ENCODE results near the gene EVX2.
A peak's percentile ranks its signal among the peaks of the same experiment; 100 is the strongest.

Gene EVX2

DNA sequence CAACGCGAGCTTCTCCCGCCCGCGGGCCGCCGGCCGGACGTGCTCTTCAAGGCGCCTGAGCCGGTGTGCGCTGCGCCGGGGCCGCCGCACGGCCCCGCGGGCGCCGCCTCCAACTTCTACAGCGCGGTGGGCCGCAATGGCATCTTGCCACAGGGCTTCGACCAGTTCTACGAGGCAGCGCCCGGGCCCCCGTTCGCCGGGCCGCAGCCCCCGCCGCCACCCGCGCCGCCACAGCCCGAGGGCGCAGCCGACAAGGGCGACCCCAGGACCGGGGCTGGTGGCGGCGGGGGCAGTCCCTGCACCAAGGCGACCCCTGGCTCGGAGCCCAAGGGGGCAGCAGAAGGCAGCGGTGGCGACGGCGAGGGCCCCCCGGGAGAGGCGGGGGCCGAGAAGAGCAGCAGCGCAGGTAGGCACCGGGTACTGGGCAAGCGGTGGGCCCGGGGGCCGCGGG lies 24.0 kb upstream of the EVX2 start:
- no peak for DNase-seq (ENCODE audit: low read depth in 2 of 2, low spot score in 1 of 2)

DNA sequence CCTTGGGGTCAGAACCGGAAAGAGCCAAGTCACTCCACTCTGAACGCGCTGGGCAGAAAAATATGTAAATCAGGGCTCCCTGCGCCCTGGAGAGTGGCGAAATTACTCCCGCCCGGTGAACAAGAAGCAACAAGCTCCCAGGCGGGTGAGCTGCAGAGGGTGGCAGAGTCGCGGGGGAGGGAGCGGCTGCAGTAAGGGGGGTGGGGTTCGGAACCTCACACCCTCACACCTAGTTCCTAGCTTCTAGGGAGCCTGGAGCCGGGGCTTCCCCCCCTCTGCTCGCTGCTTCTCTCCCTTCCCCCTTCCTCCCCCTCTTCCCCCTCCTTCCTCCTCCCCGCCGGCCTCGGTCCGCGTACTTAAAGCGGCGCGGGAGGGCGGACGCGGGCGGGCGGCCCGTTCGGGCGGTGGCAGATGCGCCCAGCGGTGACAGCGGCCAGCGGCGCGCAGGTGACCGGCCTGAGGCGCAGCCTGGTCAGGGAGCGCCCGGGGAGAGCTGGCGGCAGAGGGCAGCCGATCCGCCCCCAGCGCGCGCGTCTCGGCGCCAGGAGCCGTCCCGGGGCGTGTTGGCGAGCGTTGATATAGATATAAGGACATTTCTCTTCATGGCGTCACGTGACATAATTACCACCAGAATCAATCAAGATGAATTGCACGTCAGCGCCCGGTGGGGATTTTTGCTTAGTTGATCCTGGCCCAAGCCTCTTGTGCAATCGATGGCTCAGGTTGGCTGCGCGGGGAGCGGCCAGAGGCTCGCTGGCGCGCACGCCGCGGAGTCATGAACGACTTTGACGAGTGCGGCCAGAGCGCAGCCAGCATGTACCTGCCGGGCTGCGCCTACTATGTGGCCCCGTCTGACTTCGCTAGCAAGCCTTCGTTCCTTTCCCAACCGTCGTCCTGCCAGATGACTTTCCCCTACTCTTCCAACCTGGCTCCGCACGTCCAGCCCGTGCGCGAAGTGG lies 23.1 kb upstream of the EVX2 start, which contains the start of gene HOXD11:
HOXD11 (plus strand) TSS at position 700 of the 959 bp plus-strand sequence; CDS start at position 776, 76 bp downstream.
- DNase-seq (ENCODE audit: low read depth in 2 of 2, low spot score in 1 of 2) = no peak

DNA sequence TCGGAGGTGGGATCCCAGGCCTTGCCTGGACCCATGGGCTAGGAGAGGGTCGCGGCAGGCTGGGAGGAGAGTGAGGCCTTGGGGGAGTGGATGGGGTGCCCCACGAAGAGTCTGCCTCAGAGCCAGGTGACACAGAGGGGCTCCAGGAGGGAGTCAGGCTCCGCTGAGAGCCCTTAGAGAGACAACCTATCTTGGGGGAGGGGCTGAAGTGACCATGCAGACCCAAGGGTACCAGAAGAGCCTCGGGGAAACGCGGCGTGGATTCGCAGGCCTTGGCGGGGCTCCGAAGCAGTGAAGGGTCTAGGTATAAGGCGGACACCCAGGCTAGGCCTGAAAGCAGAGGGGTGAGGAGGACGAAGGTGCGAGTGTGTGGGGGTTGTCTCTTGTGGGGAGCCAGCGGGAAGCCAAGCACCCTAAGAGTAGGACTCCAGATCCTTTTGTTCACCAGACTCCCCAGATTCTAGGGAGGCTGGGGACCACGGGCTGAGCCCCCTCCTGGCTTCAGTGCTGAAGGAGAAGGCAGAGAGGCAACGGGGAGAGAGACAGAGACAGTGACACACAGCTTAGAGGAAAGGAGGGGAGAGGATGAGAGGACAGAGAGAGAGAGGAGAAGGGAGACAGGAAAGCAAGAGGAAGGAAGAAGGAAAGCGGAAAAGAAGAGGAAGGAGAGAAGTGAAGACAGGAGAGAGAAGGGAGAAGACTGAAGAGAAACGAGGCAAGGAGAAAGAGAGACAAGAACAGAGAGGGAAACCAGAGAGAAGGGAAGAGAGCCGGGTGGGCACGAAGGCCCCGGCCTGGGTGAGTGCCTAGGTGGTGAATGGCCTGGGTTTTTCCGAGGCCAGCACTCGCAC lies 22.2 kb upstream of the EVX2 start:
- DNase-seq (ENCODE audit: low read depth in 2 of 2, low spot score in 1 of 2) = no peak

DNA sequence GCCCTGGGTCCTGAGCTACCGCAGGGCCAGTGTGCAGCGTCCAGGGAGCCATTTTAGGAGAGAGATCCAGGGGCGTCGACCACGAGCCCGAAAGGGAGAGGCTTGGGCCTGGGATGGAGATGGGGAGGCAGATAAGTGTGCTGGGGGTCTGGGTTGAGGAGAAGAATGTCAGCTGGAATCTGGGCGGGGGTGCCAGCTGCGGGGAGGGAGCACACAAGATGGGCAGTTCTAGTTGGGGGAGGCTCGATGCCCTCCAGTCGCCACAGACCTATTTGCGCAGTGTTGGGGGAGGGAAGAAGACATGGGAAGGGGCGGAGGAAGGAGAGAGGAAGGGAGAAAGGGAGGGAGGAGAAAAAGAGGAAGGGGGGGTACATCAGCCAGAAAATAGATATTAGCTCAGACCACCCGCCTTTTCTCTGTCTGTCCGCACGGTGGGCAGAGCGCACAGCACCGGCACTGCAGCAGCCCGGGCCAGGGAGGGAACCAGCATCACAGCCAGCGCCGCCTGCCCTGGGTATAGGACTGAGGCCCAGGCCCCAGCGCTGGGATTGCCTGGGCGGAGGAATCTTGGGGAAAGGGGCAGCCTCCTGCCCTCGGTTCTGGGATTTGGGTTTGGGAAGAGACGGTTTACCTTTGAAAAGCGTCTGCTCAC lies 21.4 kb upstream of the EVX2 start:
- DNase-seq (ENCODE audit: low read depth in 2 of 2, low spot score in 1 of 2) = no peak

DNA sequence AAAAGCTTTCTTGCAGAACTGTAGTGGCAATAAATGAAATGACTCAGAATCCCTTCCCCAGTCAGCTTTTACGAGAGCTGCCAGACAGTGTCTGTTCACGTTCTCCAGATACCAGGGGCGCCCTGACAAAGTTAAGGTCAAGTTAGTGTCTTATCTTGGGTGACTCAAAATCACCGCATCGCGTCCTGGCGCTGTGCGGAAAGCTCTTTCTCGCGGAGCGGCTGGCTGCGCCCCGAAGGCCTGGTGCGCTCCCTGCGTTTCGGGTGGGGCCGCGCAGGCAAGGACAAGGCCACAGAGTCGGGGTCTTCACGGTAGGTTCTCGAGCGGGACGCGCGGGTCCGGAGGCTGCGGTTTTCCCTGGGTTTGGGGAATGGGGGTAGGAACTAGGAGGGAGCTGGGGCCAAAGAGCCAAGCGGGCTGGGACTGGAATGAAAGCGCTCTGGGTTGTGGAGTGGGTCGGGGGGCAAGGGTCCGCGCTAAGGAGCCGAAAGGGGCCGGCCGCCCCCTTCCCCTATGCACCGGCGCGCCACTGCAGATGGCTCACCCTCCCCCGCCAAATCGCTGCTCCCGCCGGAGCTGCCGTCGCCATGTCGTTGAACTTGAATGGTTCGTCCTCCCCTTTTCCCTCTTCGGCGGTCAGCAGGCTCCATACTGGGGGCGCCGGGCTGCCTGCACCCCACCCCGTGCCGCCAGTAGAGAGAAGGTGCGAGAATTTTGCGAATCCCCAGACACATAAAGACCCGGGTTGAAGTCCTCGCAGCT lies 20.7 kb upstream of the EVX2 start:
- no peak for DNase-seq (ENCODE audit: low read depth in 2 of 2, low spot score in 1 of 2)

DNA sequence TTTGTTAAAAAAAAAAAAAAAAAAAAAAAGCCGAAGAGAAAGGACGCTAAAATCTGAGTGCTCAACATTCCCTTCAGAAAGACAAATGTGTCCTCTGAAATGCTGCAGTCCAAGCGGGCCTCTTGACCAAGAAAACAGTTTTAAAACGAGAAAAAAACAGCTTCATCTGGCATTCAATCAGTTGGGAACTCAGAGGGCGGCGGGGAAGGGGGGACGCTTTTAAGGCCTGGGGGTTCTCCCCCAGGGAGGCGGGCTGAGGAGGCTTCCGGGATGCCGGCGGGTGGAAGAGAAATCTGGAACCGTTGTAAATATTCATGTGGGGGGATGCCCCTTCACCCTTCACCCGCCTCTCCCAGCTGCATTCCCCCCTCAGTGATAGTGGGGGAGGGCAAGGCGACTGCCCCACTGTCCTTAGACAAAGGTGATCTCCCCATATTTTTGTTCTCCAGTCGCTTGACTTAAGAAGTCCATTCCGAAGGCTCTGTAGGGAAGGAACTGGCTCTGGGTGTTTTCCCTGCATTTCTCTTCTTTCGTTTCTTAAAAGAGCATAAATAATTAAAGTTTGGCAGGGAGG lies 20.1 kb upstream of the EVX2 start:
- DNase-seq (ENCODE audit: low read depth in 2 of 2, low spot score in 1 of 2) = no peak

DNA sequence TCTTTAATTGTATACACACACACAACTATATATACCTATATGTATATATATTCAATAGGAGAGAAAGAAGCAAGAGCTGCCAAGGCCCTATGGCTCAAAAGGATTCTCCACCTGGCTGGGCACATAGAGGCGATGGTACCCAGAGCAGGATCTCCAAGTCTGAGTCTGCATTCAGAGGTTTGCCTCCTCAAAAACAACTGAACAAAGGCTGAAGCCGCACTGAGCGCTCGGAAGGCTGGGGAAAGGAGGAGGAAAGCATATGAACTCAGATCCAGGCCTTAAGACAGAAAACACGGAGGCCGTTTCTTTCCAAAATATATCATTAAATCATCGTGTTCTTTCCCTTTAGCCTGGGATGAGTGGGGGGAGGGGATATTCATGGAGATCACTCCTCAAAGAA lies 19.4 kb upstream of the EVX2 start:
- no peak for DNase-seq (ENCODE audit: low read depth in 2 of 2, low spot score in 1 of 2)

DNA sequence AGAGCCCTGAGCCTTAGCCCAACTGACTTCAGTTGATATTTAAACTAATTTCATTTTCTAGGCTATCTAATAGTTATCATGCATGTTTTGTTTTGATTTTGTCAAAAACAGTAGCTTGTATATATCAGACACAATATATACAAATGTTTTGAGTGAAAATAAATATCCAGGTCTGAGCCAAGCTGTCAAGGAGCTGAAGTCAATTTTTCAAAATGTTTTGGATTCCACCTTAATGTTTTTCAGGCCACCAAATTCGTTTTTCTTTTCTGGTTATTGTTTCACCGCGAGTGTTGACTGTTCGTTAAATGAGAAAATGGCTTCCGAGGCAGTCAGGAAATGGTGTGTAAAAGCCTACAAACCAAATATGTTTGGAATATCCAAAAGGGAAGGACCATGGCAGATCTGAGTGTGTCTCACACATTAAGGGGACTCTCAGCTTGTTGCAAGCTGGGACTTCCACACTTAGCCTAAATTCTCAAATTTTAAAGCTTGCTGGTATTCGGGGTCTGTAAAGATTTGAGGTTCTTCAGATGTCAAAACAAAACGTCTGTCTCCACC lies 18.6 kb upstream of the EVX2 start:
- no peak for DNase-seq (ENCODE audit: low read depth in 2 of 2, low spot score in 1 of 2)

DNA sequence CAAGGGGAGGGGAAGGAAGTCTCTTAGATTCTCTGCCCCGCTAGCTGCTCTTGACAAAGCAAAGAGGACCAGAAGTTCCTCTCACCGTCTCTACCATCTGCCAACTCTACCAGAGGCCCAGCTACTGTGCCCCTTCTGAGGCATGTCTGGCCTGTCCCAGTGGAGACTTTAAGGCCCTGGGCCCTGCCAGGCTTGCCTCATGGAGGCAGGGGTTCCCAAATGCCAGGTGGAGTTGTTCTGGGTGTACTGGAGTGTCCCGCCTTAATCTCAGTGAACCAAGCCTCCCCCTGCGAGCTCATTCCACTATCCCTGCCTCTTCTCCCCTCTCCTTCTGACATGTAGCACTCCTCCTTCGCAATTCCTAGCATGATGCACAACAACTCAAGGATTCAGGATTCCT lies 18.1 kb upstream of the EVX2 start:
- DNase-seq (ENCODE audit: low read depth in 2 of 2, low spot score in 1 of 2) = no peak

DNA sequence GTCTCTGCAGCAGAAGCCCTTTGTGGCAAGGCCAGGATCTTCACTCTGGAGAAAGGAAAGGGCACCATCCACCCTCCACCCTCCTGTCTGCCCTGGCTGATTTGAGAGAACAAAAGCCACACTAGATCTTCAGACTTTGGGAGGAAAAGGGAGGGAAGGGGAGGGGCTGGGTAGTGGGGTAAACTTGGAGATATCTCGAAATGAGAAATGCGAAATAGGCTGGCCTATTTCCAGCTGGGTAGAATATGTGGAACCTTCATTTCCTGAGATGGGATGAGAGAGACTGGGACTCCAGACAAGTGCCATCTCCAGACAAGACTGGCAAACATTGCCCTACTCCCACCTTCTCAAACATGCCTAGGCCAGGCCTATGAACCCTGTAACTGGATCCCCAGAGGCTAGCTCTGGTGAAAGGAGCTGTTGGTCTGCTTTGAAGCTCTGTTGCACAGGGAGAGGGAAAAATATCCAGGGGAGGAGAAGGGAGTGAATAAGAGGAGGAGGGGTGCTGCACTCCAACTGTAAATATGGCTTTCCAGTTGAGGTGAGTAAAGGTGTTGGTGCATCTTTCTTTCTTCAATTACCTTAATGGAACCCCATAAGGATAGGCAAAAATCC lies 17.6 kb upstream of the EVX2 start:
- no peak for DNase-seq (ENCODE audit: low read depth in 2 of 2, low spot score in 1 of 2)

DNA sequence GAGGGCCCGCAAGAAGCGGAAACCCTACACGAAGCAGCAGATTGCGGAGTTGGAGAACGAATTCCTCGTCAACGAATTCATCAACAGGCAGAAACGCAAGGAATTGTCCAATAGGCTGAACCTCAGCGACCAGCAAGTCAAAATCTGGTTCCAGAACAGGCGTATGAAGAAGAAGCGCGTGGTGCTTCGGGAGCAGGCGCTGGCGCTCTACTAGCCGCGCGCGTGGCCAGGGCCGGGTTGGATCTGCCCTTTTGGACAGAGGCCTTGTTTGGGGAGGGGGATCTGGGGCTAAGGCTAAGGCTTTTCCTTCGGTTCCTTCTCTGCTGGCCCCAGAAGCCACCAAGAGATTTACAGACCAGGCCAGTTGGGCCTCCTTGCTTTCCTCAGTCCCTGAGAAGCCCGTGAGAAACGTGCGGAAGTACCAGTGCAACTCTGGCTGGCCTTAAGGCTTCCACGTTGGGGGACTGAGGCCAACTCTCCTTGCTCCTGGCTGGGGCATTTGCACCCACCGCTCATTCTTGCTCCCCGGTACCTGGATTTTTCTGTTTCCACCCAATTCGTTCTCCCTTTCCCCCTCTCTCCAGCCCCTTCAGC lies 16.9 kb upstream of the EVX2 start:
- DNase-seq (ENCODE audit: low read depth in 2 of 2, low spot score in 1 of 2) = no peak

DNA sequence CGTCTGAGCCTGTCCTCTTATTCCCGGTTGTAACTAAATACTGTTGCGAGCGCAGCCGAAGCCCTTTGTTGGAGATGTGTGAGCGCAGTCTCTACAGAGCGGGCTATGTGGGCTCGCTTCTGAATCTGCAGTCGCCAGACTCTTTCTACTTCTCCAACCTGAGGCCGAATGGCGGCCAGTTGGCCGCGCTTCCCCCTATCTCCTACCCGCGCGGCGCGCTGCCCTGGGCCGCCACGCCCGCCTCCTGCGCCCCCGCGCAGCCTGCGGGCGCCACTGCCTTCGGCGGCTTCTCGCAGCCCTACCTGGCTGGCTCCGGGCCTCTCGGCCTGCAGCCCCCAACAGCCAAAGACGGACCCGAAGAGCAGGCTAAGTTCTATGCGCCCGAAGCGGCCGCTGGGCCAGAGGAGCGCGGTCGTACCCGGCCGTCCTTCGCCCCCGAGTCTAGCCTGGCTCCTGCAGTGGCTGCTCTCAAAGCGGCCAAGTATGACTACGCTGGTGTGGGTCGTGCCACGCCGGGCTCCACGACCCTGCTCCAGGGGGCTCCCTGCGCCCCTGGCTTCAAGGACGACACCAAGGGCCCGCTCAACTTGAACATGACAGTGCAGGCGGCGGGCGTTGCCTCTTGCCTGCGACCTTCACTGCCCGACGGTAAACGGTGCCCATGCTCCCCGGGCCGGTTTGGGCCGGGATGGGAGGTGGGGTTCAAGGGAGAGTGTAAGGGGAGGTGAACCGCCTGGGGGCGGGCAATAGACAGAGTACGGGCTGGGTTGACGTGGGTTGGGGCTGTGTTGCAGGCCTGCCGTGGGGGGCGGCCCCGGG lies 16.2 kb upstream of the EVX2 start, which contains the start of gene HOXD12:
HOXD12 (plus strand) TSS at position 68 of the 819 bp plus-strand sequence; CDS start at position 75, 7 bp downstream.
- DNase-seq (ENCODE audit: low read depth in 2 of 2, low spot score in 1 of 2) = no peak

DNA sequence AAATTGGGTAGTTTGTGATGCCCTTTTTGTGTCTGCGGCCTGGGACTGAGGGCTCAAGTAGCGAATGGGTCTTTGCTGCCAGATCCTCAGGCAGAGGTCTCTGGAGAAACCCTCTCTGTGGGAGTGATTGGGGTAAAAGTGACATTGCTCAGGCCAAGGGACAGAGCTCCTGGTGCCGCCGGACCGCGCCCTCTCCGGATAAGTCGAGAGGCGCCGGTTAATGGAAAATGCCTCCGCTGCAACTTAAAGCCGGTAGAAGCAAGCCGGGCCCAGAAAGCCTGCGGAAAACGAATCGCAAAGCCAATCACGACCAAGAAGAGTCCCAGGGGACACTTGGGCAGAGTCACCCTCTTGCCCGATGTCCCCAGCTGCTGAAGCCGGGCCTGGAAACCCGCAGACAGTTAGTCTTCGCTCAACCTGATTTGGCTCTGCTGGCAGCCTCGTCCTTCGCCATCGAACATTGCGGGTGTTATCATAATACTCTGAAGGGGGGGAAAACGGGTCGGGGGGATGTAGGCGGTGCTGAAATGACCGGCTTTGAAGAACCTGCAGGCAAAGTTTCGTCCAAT lies 15.5 kb upstream of the EVX2 start:
- no peak for DNase-seq (ENCODE audit: low read depth in 2 of 2, low spot score in 1 of 2)

DNA sequence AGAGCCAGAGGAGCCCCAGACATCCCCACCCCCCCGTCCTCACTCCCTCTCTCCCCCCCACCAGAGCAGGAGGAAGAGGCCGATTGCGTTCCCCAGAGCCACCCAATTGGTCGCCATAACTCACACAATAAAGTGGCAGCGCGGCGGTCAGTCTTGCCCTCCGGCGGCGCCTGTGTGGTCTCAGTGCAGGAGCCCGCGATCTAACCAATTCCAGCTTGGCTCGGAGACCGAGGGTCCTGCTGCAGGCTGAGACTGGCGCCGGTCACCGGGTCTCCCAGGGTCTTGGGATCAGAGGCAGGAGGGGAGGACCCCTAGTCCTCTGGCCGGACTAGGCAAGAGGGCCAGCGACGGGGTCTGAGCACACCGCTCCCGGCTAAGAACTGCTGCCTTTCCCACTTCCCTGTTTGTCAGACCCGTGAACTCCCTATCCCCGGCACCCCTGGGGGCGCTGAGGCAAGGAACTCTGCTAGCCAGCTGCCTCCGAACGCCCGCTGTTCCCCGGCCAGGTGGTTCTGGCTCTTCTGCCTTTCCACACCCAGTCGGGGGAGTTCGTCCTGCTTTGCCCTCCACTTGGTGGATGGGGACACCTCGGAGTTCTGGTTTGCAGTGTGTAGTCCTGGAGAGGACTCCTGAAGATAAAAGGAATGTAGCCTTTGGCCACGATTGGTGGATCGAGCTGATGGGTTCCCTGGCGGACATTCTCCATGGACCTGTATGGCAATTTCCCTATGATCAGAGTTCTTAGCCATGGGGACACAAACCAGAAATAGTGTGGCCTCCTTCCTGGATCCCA lies 14.8 kb upstream of the EVX2 start:
- no peak for DNase-seq (ENCODE audit: low read depth in 2 of 2, low spot score in 1 of 2)

DNA sequence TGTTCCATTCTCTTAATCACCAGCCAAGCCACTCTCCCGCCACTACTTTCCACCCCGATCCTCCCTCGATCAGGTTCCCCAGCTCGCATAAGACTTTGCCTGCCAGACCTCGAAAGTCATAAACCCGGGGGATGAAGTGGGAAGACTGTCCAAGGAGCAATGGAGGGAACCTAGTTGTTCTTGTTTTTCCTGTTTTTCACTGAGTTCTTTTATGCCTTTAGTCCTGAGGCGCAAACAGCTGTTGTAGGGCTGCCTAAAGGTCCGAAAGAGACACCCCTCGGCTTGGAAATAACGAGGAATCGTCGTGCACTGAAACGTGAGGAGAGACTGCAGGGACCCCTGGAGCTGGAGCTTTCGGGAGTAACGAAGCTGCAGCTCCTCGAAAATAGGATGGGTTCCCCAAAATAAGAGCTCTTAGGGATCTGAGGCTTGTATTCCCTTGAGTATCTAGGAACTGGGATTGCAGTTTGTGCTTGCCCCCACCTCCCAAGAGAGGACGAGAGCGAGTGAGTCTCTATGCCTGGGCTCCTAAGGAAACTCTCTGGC lies 14.1 kb upstream of the EVX2 start:
- no peak for DNase-seq (ENCODE audit: low read depth in 2 of 2, low spot score in 1 of 2)

DNA sequence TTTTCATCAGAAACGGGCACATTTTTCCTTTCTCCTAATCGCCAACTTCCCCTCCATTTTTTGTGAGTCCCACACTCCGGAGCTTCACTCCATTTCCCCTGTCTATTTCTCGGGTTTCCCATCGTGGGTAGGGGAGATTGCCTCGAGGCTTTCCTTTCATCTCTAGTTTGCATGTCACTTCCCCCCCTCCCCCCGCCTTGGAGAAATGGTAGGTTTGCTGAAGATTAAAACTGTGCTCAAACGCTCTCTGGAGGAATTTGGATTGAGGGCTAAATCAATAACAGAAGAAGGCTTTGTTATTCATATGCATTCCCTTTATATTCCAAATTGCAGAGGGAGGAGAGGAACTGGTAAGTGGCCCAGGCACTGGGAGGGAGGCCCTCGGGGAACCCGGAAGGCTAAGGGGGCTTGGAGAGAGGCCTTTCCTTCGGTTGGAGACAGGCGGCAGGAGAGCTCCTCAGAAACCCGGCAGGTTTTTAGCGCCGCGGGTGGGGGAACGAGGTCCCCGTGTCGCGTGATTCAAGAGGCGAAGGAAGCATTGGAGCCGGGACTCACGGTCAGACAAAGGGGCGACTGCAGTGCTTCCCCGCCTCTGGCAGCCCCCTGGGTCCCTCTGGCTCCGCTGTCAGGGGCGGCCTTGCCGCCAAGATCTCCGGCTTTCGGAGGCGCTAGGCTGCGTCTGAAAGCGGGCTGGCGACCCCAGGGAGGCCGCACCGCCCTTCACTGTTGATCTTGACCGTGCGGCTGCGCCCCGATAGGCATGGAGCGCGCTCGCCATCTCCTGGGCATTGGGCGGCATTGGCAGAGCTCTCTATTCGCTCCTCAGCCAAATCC lies 13.4 kb upstream of the EVX2 start:
- DNase-seq (ENCODE audit: low read depth in 2 of 2, low spot score in 1 of 2) = peak in 1 of 2 donors; percentile 30

All from stimulated activated CD8-positive, alpha-beta memory T cell treated with anti-CD3 and anti-CD28 coated beads, Interleukin-4, amount 100 ng/mL, for 4 hours (primary cell).